NCI-H2081 (cell line): ENCODE data around the gene SYNE1.
"Not testable (repeated sequence)": the region's sequence is repeated elsewhere in the genome, so short reads cannot be mapped to it uniquely, and the experiment has no call there.

Source experiments
- DNase-seq, 2 experiments: peaks; one replicate each; lab custom pipeline; 2025; lab: John Stamatoyannopoulos, UW

Gene SYNE1

GRCh38 chr6:152614776-152615175, 22.4 kb downstream of the SYNE1 start:
- DNase-seq: not testable (repeated sequence)

GRCh38 chr6:152609125-152609670, 28.0 kb downstream of the SYNE1 start:
- no peak for DNase-seq

DNA sequence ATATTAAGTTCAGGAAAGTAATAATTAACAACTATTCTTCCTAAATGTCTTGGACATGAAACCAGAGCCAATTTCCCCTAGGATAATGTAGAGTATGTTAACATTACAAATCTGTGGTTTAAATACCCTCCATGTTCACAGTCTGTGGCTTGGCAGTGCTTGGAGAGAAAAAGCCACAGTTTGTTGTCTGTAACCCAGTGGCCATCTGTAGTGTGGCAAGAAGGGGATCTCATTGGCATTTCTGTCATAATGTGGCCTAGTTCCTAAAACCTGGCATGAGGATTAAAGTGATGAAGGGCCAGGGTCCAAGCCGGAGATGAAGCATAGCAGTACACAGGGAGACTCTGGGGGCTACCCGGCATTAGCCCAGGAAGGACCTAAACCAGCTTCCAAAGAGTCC, 31.2 kb downstream of the SYNE1 start:
- DNase-seq: no peak

- no peak for DNase-seq
Measured at GRCh38 chr6:152605342-152605741, 31.8 kb downstream of the SYNE1 start.

DNA sequence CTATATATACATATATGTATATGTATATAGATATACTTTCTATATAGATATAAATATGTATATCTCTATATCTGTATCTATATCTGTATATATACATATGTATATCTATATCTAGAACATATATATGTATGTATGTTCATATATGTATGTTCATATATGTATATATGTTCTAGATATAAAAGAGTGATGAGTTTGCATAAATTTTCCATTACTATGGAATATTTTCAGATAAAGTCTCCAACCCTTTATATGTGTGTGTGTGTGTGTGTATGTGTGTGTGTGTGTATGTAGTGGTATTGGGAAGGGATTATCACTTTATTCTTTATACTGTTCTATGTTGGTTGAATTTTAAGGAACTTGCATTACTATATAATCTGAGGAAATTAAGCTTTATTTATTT, 33.3 kb downstream of the SYNE1 start:
- no peak for DNase-seq

DNA sequence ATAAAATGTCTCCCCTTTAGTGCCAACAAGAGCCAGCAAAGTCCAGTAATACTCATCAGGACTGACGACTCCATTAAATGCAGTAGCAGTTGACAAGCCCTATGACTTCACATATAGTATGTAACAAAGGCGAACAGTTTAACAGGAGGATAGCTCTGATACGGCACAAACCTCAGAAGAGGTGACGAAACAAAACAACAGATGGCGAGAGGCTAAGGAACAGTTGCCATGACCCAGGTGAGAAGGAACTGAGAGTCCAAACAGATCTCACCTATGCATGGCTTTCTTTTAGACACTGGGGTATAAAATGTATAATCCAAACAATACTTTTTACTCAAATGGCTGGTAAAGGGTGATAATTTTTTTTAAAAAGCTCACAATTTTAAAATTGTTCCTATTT, 37.1 kb downstream of the SYNE1 start:
- no peak for DNase-seq

- no peak for DNase-seq
Measured at GRCh38 chr6:152598901-152599537, 38.1 kb downstream of the SYNE1 start.

- DNase-seq: no peak
Measured at GRCh38 chr6:152598421-152598820, 38.7 kb downstream of the SYNE1 start.

DNA sequence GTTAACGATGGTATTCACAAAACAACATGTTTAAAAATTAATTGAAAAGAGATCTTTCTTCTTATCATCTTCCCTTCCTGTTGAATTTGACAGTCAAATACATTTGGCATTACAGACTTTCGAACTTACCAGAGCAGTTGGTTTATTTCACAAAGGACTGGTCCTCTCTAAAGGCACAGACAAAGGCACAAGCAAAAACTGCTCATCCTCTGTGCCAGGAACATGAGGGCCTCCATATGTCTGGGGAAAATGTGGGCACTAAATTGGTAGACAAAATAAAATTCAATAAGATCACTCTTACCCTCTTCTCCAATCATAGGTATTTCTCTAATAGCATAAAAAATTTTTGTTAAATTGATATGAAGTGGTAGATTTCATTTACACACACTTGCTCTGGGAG, 40.4 kb downstream of the SYNE1 start:
- DNase-seq: no peak

- no peak for DNase-seq
Measured at GRCh38 chr6:152595499-152595898, 41.7 kb downstream of the SYNE1 start.

DNA sequence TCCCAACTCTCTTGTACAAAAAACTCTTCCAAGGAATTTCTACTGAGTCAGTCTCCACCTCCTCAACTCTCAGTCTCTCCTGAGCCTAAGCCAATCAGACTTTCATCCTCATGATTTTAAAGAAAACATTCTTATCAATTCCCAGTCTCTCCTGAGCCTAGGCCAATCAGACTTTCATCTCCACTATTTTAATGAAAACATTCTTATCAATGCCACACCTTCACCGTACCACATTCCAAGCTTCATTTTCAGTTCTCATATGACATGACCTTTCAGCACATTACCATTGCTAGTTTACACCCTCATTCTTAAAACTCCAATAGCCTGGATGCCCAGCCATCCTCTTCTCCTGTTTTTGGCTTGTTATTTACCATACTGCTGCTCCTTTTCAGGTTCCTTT, 42.5 kb downstream of the SYNE1 start:
- no peak for DNase-seq

DNA sequence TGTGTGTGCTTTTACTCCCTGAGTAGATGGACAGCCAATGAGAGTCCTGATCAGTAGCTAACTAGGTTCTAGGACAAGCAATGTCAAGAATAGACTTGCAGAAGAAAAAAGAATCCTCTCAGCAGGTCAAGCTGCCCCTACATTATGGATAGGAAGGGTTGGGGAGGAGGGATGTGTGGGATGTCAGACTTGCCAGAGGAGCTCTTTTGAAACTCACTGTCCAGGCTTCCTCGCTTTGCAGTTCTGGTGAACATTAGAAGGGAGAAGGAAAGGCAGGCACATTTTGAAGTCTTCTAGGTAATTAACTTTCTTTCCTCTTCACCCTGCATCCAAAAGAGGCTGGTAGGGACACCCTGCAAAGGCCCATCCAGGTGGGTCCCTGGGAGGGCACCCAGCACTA, 48.7 kb downstream of the SYNE1 start:
- DNase-seq: no peak

DNA sequence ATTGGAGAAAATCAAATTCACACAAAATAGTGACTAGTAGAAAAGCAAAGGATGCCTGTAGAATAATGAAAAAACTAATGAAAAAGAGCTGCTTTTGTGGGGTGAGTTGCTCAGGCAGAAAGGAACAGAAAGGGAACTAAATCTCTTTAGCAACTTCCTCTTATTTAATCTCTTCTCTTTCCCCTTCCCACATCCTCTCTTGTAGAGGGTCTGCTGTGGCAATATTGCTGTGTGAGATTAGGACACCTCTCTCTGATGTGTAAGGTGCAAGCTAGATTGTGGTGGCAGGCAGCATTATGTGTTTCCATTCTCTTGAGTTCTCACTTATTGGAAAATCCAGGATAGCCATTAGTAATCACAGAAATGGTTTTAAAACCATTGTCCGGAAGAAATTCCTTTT, 49.7 kb downstream of the SYNE1 start:
- DNase-seq: no peak

DNA sequence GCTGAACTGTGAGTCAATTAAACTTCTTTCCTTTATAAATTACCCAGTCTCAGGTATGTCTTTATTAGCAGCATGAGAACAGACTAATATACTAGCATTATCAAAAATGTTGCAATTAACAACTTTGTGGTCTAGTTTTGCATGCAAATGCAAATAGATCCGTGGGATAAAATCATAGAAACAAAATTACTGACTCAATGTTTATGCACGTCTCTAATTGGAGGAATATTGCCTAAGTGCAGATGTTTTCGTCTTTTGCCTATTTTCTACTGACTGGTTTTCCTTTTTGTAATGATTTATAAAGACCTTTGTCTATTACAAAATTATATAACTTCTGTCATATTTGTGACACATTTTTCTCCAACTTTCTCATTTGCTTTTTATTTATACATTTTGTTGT, 51.9 kb downstream of the SYNE1 start:
- no peak for DNase-seq

- DNase-seq: no peak
Measured at GRCh38 chr6:152583888-152584287, 53.3 kb downstream of the SYNE1 start.

GRCh38 chr6:152576525-152576924, 60.6 kb downstream of the SYNE1 start:
- no peak for DNase-seq

- no peak for DNase-seq
Measured at GRCh38 chr6:152575621-152576150, 61.5 kb downstream of the SYNE1 start.

DNA sequence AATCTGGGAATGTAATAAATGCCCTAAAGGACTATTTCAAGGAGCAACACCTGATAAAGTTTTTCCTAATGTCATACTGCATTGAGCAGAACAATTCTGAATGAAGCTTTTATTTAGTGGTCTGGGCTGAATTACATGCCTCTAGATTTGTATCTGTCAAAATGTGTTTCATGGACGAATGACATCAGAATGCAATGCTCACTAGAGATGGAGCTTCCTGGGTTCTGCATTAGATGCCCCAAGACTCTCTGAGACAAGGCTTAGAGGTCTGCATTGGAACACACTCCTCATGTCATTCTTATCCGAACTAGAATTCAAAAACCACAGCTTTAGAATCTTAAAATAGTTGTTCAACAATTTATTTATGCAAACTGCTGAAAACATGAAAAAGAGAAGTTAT, 62.0 kb downstream of the SYNE1 start:
- no peak for DNase-seq

DNA sequence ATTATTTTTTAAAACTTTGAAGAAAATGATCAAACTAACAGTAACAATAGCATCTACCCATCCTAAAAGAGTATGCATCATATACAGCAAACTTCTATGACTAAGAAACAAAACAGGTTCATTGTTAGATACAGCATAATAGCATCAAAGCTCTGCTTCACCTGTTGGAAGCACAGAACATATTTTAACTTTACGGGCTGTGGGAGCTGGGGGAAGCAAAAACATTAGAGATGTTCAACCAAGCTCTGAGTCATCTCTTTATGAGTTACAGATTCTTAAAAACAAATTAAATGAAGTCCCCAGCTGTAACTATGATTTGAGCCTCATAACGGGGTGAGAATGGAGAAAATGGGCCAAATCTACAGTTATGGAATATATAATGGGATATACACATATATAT, 63.4 kb downstream of the SYNE1 start:
- DNase-seq: no peak

GRCh38 chr6:152572338-152573088, 64.6 kb downstream of the SYNE1 start:
- no peak for DNase-seq

DNA sequence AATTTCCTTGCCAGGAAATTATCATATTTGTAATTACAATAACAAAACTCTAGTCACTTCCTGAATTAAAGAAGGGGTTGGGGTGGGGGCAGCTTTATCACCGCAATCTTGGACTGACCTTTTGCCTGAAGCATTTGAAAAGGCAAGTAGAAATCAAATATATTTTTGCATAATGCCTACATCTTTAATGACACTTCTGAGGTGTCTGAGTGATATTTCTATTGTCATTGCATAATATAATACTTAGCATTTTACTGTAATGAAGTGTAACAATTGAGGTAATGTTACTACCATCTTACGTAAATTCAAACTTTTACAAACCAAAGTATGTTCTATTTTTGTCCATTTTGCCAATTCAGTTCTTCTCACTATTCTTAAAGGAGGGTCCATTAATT, 65.2 kb downstream of the SYNE1 start:
- DNase-seq: no peak

- no peak for DNase-seq
Measured at GRCh38 chr6:152571089-152571488, 66.1 kb downstream of the SYNE1 start.

DNA sequence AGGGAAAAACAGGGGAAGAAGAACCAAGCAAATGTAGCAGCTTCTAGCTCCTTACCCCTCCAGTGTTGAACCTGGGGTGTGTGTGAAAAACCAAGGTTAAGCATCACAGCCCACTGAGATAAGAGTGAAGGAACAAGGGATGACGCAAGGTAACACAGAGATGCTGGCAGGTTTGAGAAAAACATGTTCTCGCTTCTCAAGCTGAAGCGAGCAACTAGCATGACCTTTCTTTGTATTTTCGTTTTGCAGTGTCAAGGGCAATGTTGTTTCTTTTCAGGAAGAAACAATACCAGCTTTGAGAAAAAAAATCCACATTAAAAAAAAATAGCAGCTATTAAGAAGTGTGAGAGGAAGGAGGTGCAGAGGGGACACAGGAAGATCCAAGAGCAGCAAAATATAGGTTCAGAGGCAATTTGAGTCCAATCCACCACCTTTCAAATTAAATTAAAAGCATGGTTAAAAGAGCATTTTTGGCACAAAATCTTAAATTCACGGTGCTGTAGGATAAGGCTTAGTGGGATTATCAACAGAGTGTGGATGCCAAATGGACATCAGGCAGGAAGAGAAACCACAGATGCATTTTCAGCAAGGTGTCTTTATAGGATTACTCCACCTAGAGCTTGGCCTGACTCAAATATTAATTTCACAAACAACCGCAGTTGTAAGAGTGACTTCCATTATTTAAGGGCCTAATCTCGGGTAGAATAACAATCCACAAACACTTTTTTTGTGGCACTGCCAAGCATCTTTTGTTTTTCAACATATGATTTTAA, 70.9 kb downstream of the SYNE1 start:
- DNase-seq: no peak
